ENCODE measurements around the gene OTUB1. TPM values are rescaled to one million over a fixed set of nuclear protein-coding genes. Genes with fewer than 3 reads are reported as not detected.

The OTUB1 gene
- total and polyA plus RNA-seq, 9 of the 15 experiments (the other 6 are each of a cell fraction or from before 2014, with no cell fraction given) = 29.5 to 134 (median 66.1) TPM

- TF ChIP-seq HMBOX1 (IDR thresholded peaks at IDR 0.05) = no peak
- TF ChIP-seq HCFC1 (IDR thresholded peaks at IDR 0.05; ENCODE audit: low read depth, low read length) = peak; percentile 27; the same call in 1 of the 2 replicates
- no peak for TF ChIP-seq ETS2 (tag; IDR thresholded peaks at IDR 0.05; ENCODE audit: borderline replicate concordance, poor library complexity, severe bottlenecking)
- peak; percentile 70; the same call in 1 of the 2 replicates for TF ChIP-seq TOE1 (IDR thresholded peaks at IDR 0.05; ENCODE audit: borderline replicate concordance)
- TF ChIP-seq TOE1 (CRISPR knock-in tag; IDR thresholded peaks at IDR 0.05; ENCODE audit: borderline replicate concordance, low read depth) = no peak
- TF ChIP-seq CXXC5 (CRISPR knock-in tag; IDR thresholded peaks at IDR 0.05) = peak; percentile 100
- TF ChIP-seq ILK (tag; IDR thresholded peaks at IDR 0.05; ENCODE audit: borderline replicate concordance, low read depth) = no peak
- TF ChIP-seq FOXM1 (IDR thresholded peaks at IDR 0.05; ENCODE audit: low read depth) = peak; percentile 77; the same call in 1 of the 2 replicates
- TF ChIP-seq FOXM1 (CRISPR knock-in tag; IDR thresholded peaks at IDR 0.05; ENCODE audit: low read depth) = no peak
- TF ChIP-seq ZKSCAN3 (CRISPR knock-in tag; IDR thresholded peaks at IDR 0.05) = no peak
- no peak for TF ChIP-seq ADNP (tag; IDR thresholded peaks at IDR 0.05)
- no peak for TF ChIP-seq ETV6 (IDR thresholded peaks at IDR 0.05; ENCODE audit: borderline replicate concordance in 1 of 2, low read depth in 2 of 2, low read length in 1 of 2)
- TF ChIP-seq ETV6 (CRISPR knock-in tag; IDR thresholded peaks at IDR 0.05; ENCODE audit: borderline replicate concordance) = no peak
- TF ChIP-seq DACH1 (IDR thresholded peaks at IDR 0.05; ENCODE audit: partially characterized antibody) = peak; percentile 73
- TF ChIP-seq, protein P1, sequence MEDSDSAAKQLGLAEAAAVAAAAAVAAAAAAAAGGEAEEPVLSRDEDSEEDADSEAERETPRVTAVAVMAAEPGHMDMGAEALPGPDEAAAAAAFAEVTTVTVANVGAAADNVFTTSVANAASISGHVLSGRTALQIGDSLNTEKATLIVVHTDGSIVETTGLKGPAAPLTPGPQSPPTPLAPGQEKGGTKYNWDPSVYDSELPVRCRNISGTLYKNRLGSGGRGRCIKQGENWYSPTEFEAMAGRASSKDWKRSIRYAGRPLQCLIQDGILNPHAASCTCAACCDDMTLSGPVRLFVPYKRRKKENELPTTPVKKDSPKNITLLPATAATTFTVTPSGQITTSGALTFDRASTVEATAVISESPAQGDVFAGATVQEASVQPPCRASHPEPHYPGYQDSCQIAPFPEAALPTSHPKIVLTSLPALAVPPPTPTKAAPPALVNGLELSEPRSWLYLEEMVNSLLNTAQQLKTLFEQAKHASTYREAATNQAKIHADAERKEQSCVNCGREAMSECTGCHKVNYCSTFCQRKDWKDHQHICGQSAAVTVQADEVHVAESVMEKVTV (CRISPR knock-in tag; IDR thresholded peaks at IDR 0.05) = 0 out of 2 replicates have a peak, but pooled peaks have one; percentile 17
- no peak for TF ChIP-seq RHOXF2B (CRISPR knock-in tag; conservative IDR thresholded peaks at IDR 0.05)
- TF ChIP-seq ZNF253 (CRISPR knock-in tag; conservative IDR thresholded peaks at IDR 0.05) = no peak
- no peak for TF ChIP-seq BACH1 (tag; IDR thresholded peaks at IDR 0.05)
- TF ChIP-seq, protein P2, sequence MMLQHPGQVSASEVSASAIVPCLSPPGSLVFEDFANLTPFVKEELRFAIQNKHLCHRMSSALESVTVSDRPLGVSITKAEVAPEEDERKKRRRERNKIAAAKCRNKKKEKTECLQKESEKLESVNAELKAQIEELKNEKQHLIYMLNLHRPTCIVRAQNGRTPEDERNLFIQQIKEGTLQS (IDR thresholded peaks at IDR 0.05) = no peak
- TF ChIP-seq, protein P2 (CRISPR knock-in tag; conservative IDR thresholded peaks at IDR 0.05) = peak; percentile 71; the same call in 1 of the 2 replicates
- TF ChIP-seq, protein P3, sequence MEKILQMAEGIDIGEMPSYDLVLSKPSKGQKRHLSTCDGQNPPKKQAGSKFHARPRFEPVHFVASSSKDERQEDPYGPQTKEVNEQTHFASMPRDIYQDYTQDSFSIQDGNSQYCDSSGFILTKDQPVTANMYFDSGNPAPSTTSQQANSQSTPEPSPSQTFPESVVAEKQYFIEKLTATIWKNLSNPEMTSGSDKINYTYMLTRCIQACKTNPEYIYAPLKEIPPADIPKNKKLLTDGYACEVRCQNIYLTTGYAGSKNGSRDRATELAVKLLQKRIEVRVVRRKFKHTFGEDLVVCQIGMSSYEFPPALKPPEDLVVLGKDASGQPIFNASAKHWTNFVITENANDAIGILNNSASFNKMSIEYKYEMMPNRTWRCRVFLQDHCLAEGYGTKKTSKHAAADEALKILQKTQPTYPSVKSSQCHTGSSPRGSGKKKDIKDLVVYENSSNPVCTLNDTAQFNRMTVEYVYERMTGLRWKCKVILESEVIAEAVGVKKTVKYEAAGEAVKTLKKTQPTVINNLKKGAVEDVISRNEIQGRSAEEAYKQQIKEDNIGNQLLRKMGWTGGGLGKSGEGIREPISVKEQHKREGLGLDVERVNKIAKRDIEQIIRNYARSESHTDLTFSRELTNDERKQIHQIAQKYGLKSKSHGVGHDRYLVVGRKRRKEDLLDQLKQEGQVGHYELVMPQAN (IDR thresholded peaks at IDR 0.05; ENCODE audit: borderline replicate concordance) = no peak
- TF ChIP-seq, protein P4, sequence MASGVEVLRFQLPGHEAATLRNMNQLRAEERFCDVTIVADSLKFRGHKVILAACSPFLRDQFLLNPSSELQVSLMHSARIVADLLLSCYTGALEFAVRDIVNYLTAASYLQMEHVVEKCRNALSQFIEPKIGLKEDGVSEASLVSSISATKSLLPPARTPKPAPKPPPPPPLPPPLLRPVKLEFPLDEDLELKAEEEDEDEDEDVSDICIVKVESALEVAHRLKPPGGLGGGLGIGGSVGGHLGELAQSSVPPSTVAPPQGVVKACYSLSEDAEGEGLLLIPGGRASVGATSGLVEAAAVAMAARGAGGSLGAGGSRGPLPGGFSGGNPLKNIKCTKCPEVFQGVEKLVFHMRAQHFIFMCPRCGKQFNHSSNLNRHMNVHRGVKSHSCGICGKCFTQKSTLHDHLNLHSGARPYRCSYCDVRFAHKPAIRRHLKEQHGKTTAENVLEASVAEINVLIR (CRISPR knock-in tag; IDR thresholded peaks at IDR 0.05) = no peak
Measured at GRCh38 chr11:64007629-64008282, 21.5 kb downstream of the OTUB1 start (continued).

All from K562 (cell line).